IgD-negative memory B cell (primary cell): ENCODE measurements around the gene ADARB2. TPM values are rescaled to one million over a fixed set of nuclear protein-coding genes. Genes with fewer than 3 reads are reported as not detected.

Experiments used
- H3K27ac Mint-ChIP-seq, 3 donors: one replicate each; pipeline ENCODE4 v1.8.0; 2020 to 2022; ENCODE audit warnings: mild to moderate bottlenecking in 3 of 3, mixed read lengths in 3 of 3, moderate library complexity in 1 of 3
- H3K27me3 Mint-ChIP-seq: one replicate; pipeline ENCODE4 v1.8.0; 2021; ENCODE audit warnings: mixed read lengths
- H3K36me3 Mint-ChIP-seq: one replicate; pipeline ENCODE4 v1.8.0; 2020; ENCODE audit warnings: mild to moderate bottlenecking, mixed read lengths
- H3K4me1 Mint-ChIP-seq, 3 donors: one replicate each; pipeline ENCODE4 v1.8.0; 2020 to 2022; ENCODE audit warnings: mixed read lengths in 3 of 3, mild to moderate bottlenecking in 1 of 3
- H3K4me3 Mint-ChIP-seq, 4 donors: one replicate each; pipeline ENCODE4 v1.8.0; 2020 to 2022; ENCODE audit warnings: mild to moderate bottlenecking in 4 of 4, mixed read lengths in 4 of 4, moderate library complexity in 3 of 4
- H3K9me3 Mint-ChIP-seq, 3 donors: one replicate each; pipeline ENCODE4 v1.8.0; 2020 to 2021; ENCODE audit warnings: mixed read lengths in 3 of 3, mild to moderate bottlenecking in 1 of 3
- polyA plus RNA-seq: library from polyadenylated mRNA; unstranded; fragments of 300-500 nt; fragmentation: Illumina TruSeq; gene quantifications from one replicate; pipeline ENCODE4 v1.2.3, GENCODE V29; 2021

Gene ADARB2
- polyA plus RNA-seq, 1 donor from 2014 or later, result not detected

GRCh38 chr10:1529806-1530413, 207.4 kb downstream of the ADARB2 start:
- Mint-ChIP-seq H3K4me3 (no peak overlapping the region), H3K27ac (no peak overlapping the region), H3K36me3 (no peaks in the 10 kb centered on the region), H3K9me3 (no peaks in the 10 kb centered on the region), H3K27me3 (peaks cover 5% of the 10 kb centered on the region), H3K4me1 (peaks cover 2 to 4% (median 3%) of the 10 kb centered on the region in 3 donors)

GRCh38 chr10:1527951-1528350, 209.4 kb downstream of the ADARB2 start:
- H3K4me3 Mint-ChIP-seq, result no peak overlapping the region
- H3K27ac Mint-ChIP-seq, result no peak overlapping the region
- H3K27me3 Mint-ChIP-seq, result peaks cover 4% of the 10 kb centered on the region
- peaks cover 4 to 16% (median 7%) of the 10 kb centered on the region in 3 donors for H3K4me1 Mint-ChIP-seq
- no peaks in the 10 kb centered on the region for H3K9me3 Mint-ChIP-seq
- H3K36me3 Mint-ChIP-seq, result no peaks in the 10 kb centered on the region

- no peak overlapping the region for H3K27ac Mint-ChIP-seq
- H3K4me3 Mint-ChIP-seq, result no peak overlapping the region
- no peaks in the 10 kb centered on the region for H3K27me3 Mint-ChIP-seq
- no peaks in the 10 kb centered on the region for H3K36me3 Mint-ChIP-seq
- H3K4me1 Mint-ChIP-seq, result peaks cover 5 to 19% (median 6%) of the 10 kb centered on the region in 3 donors
- H3K9me3 Mint-ChIP-seq, result no peaks in the 10 kb centered on the region
Measured at GRCh38 chr10:1526436-1527055, 210.8 kb downstream of the ADARB2 start.

- Mint-ChIP-seq H3K9me3 (no peaks in the 10 kb centered on the region), H3K36me3 (no peaks in the 10 kb centered on the region), H3K27me3 (no peaks in the 10 kb centered on the region), H3K4me1 (peaks cover 5 to 19% (median 6%) of the 10 kb centered on the region in 3 donors), H3K27ac (no peak overlapping the region), H3K4me3 (peak overlapping the region in 1 of 4 donors; percentile 29)
Measured at GRCh38 chr10:1525354-1526162, 211.8 kb downstream of the ADARB2 start.

GRCh38 chr10:1524540-1524939, 212.8 kb downstream of the ADARB2 start:
- Mint-ChIP-seq H3K27me3 (no peaks in the 10 kb centered on the region), H3K4me1 (peaks cover 5 to 19% (median 7%) of the 10 kb centered on the region in 3 donors), H3K27ac (peak overlapping the region in 1 of 3 donors; percentile 69), H3K4me3 (no peak overlapping the region), H3K9me3 (no peaks in the 10 kb centered on the region), H3K36me3 (no peaks in the 10 kb centered on the region)

GRCh38 chr10:1523221-1523620, 214.1 kb downstream of the ADARB2 start:
- H3K27me3 Mint-ChIP-seq, result no peaks in the 10 kb centered on the region

GRCh38 chr10:1522237-1522636, 215.1 kb downstream of the ADARB2 start:
- Mint-ChIP-seq H3K4me1 (peaks cover 6 to 17% (median 11%) of the 10 kb centered on the region in 3 donors), H3K27me3 (no peaks in the 10 kb centered on the region), H3K4me3 (no peak overlapping the region), H3K36me3 (no peaks in the 10 kb centered on the region), H3K27ac (no peak overlapping the region), H3K9me3 (peaks cover 0 to 2% (median 0%) of the 10 kb centered on the region in 3 donors)

More at GRCh38 chr10:1523221-1523620, 214.1 kb downstream of the ADARB2 start:
- no peak overlapping the region for H3K27ac Mint-ChIP-seq
- no peak overlapping the region for H3K4me3 Mint-ChIP-seq
- no peaks in the 10 kb centered on the region for H3K36me3 Mint-ChIP-seq
- peaks cover 7 to 19% (median 7%) of the 10 kb centered on the region in 3 donors for H3K4me1 Mint-ChIP-seq
- H3K9me3 Mint-ChIP-seq, result peaks cover 0 to 2% (median 0%) of the 10 kb centered on the region in 3 donors

GRCh38 chr10:1521741-1522140, 215.6 kb downstream of the ADARB2 start:
- peaks cover 0 to 2% (median 0%) of the 10 kb centered on the region in 3 donors for H3K9me3 Mint-ChIP-seq

GRCh38 chr10:1520909-1521565, 216.3 kb downstream of the ADARB2 start:
- Mint-ChIP-seq H3K4me1 (peaks cover 6 to 19% (median 13%) of the 10 kb centered on the region in 3 donors), H3K4me3 (no peak overlapping the region), H3K27ac (no peak overlapping the region), H3K9me3 (peaks cover 0 to 2% (median 0%) of the 10 kb centered on the region in 3 donors), H3K36me3 (no peaks in the 10 kb centered on the region), H3K27me3 (no peaks in the 10 kb centered on the region)

More at GRCh38 chr10:1521741-1522140, 215.6 kb downstream of the ADARB2 start:
- no peaks in the 10 kb centered on the region for H3K36me3 Mint-ChIP-seq
- H3K27ac Mint-ChIP-seq, result no peak overlapping the region
- no peak overlapping the region for H3K4me3 Mint-ChIP-seq
- no peaks in the 10 kb centered on the region for H3K27me3 Mint-ChIP-seq
- peaks cover 6 to 19% (median 13%) of the 10 kb centered on the region in 3 donors for H3K4me1 Mint-ChIP-seq

- Mint-ChIP-seq H3K4me1 (peaks cover 4 to 17% (median 11%) of the 10 kb centered on the region in 3 donors), H3K27ac (no peak overlapping the region), H3K9me3 (peaks cover 0 to 2% (median 0%) of the 10 kb centered on the region in 3 donors), H3K36me3 (no peaks in the 10 kb centered on the region), H3K27me3 (no peaks in the 10 kb centered on the region), H3K4me3 (no peak overlapping the region)
Measured at GRCh38 chr10:1519391-1519790, 217.9 kb downstream of the ADARB2 start.

- Mint-ChIP-seq H3K9me3 (peaks cover 0 to 2% (median 0%) of the 10 kb centered on the region in 3 donors), H3K36me3 (no peaks in the 10 kb centered on the region), H3K27ac (no peak overlapping the region), H3K4me3 (no peak overlapping the region), H3K4me1 (peaks cover 3 to 10% (median 6%) of the 10 kb centered on the region in 3 donors), H3K27me3 (no peaks in the 10 kb centered on the region)
Measured at GRCh38 chr10:1517684-1518083, 219.6 kb downstream of the ADARB2 start.

GRCh38 chr10:1516492-1517165, 220.7 kb downstream of the ADARB2 start:
- H3K27me3 Mint-ChIP-seq, result no peaks in the 10 kb centered on the region
- peaks cover 3 to 7% (median 4%) of the 10 kb centered on the region in 3 donors for H3K4me1 Mint-ChIP-seq
- no peak overlapping the region for H3K27ac Mint-ChIP-seq
- H3K9me3 Mint-ChIP-seq, result peaks cover 0 to 2% (median 0%) of the 10 kb centered on the region in 3 donors
- no peak overlapping the region for H3K4me3 Mint-ChIP-seq
- no peaks in the 10 kb centered on the region for H3K36me3 Mint-ChIP-seq

GRCh38 chr10:1515780-1516491, 221.4 kb downstream of the ADARB2 start:
- Mint-ChIP-seq H3K4me3 (no peak overlapping the region), H3K4me1 (peaks cover 4 to 7% (median 4%) of the 10 kb centered on the region in 3 donors), H3K9me3 (peaks cover 0 to 2% (median 0%) of the 10 kb centered on the region in 3 donors)

More at GRCh38 chr10:1515780-1516491, 221.4 kb downstream of the ADARB2 start:
- no peaks in the 10 kb centered on the region for H3K36me3 Mint-ChIP-seq
- H3K27me3 Mint-ChIP-seq, result no peaks in the 10 kb centered on the region
- no peak overlapping the region for H3K27ac Mint-ChIP-seq
